GM23248 (cell line): Measurements from ENCODE around the gene FRMD1. TPM values are rescaled to one million over a fixed set of nuclear protein-coding genes. Genes with fewer than 3 reads are reported as not detected.

Experiments used
- DNase-seq: peaks from one replicate; pipeline ENCODE4 v3.0.0-alpha.2; 2015
- H2AFZ ChIP-seq: fragments of 200-600 bp; sonication (generic); 2 replicates; pipeline ENCODE4 v1.6.1; 2016; ENCODE audit warnings: antibody characterized with exemption
- H3F3A ChIP-seq: fragments of 200-600 bp; sonication (generic); 2 replicates; pipeline ENCODE4 v1.6.1; 2016; ENCODE audit warnings: mild to moderate bottlenecking, antibody characterized with exemption, mixed run types; ENCODE audit not compliant: insufficient read depth
- H3K27ac ChIP-seq: fragments of 200-600 bp; sonication (generic); 2 replicates; pipeline ENCODE4 v1.5.1; 2016; ENCODE audit warnings: mild to moderate bottlenecking
- H3K27me3 ChIP-seq: fragments of 200-600 bp; sonication (generic); replicated peaks from 2 replicates; pipeline ENCODE4 v1.6.1; 2016; ENCODE audit warnings: mild to moderate bottlenecking; ENCODE audit not compliant: insufficient read depth
- H3K36me3 ChIP-seq: fragments of 200-600 bp; sonication (generic); 2 replicates; pipeline ENCODE4 v1.6.1; 2016; ENCODE audit warnings: low read depth, mild to moderate bottlenecking
- H3K4me1 ChIP-seq: fragments of 200-600 bp; sonication (generic); 2 replicates; pipeline ENCODE4 v1.6.1; 2016; ENCODE audit warnings: mild to moderate bottlenecking; ENCODE audit not compliant: insufficient read depth
- H3K4me2 ChIP-seq: fragments of 200-600 bp; sonication (generic); one replicate; pipeline ENCODE4 v1.6.1; 2016; ENCODE audit warnings: mild to moderate bottlenecking; ENCODE audit not compliant: unreplicated experiment
- H3K4me3 ChIP-seq: fragments of 200-600 bp; sonication (generic); 2 replicates; pipeline ENCODE4 v1.5.1; 2016; ENCODE audit warnings: mild to moderate bottlenecking
- H3K79me2 ChIP-seq: fragments of 200-600 bp; sonication (generic); 2 replicates; pipeline ENCODE4 v1.6.1; 2016; ENCODE audit warnings: mild to moderate bottlenecking; ENCODE audit not compliant: insufficient read depth
- H3K9ac ChIP-seq: fragments of 200-600 bp; sonication (generic); 2 replicates; pipeline ENCODE4 v1.6.1; 2016; ENCODE audit warnings: mild to moderate bottlenecking
- H3K9me2 ChIP-seq: fragments of 200-600 bp; sonication (generic); 2 replicates; pipeline ENCODE4 v1.6.1; 2016; ENCODE audit warnings: mixed run types, mild to moderate bottlenecking, moderate library complexity; ENCODE audit not compliant: insufficient read depth
- H3K9me3 ChIP-seq: fragments of 200-600 bp; sonication (generic); one replicate; pipeline ENCODE4 v1.6.1; 2017; ENCODE audit warnings: low read depth
- H4K20me1 ChIP-seq: fragments of 200-600 bp; sonication (generic); 2 replicates; pipeline ENCODE4 v1.6.0; 2016; ENCODE audit not compliant: insufficient read depth
- EZH2 ChIP-seq: fragments of 200-600 bp; sonication (generic); IDR thresholded peaks from 2 replicates; pipeline ENCODE4 v1.6.1; 2018; ENCODE audit warnings: antibody characterized with exemption, mild to moderate bottlenecking; ENCODE audit not compliant: insufficient read depth, poor library complexity, severe bottlenecking
- EZH2phosphoT487 ChIP-seq: fragments of 200-600 bp; sonication (generic); IDR thresholded peaks from 2 replicates; pipeline ENCODE4 v1.6.1; 2018; ENCODE audit warnings: antibody characterized with exemption, moderate library complexity, mild to moderate bottlenecking, low read depth; ENCODE audit not compliant: insufficient read depth
- WGBS, 2 experiments: methylation state at CpG; one replicate each; pipeline ENCODE4 v1.1.6; 2015 to 2017; ENCODE audit warnings: low lambda C conversion rate in 2 of 2, low coverage in 1 of 2; ENCODE audit errors: missing lambda C conversion rate in 2 of 2; 5-methylcytosine and 5-hydroxymethylcytosine counted together
- in situ Hi-C: fragments of 300-500 bp; cut with MboI; formaldehyde crosslinking; loops from 2 replicates; pipeline ENCODE4 v1.15.0; 2020
- polyA plus RNA-seq: library from polyadenylated mRNA; unstranded; fragments of >200 nt; fragmentation: Nextera tagmentation; extraction: Ambion mirVana; gene quantifications from 2 replicates; pipeline ENCODE4 v1.2.1, GENCODE V29; 2016
- total RNA-seq: library from RNA; depleted of rRNA; stranded (reverse); fragments of >200 nt; shearing (Covaris generic); gene quantifications from 2 replicates; pipeline ENCODE4 v1.2.3, GENCODE V29; 2014

FRMD1 gene
- total and polyA plus RNA-seq, 2 experiments from 2014 or later = not detected

DNA sequence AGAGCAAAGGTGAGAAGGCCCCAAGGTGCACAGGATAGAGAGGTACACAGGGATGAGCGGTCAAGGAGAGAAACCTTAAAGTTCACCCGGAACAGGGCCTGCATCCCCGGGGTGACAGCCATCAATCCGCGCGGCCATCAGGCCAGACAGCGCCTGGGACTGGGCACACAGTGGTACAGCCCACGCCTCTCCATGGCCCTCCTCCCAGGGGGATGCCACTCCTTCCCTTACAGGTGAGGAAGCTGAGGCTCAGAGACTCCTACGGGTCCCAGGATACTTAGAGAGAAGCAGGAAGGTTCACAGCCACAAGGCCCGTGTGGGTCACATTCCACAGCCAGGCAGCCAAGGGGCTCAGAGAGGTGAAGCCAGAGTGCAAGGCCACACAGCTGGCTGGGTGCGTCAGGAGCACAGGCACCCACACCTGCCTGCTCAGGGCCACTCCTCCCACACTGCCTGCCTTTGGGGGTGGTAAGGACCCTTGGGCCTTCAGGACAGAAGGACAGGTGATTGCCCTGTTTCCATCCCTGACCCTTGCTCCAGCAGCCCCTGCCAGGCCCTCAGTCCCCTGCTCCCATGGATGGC, 14.7 kb downstream of the FRMD1 start:
- no peaks in the 10 kb centered on the region for H3K9me2 ChIP-seq
- H4K20me1 ChIP-seq = no peaks in the 10 kb centered on the region
- no peak overlapping the region for H2AFZ ChIP-seq
- no peaks in the 10 kb centered on the region for H3K36me3 ChIP-seq
- no peaks in the 10 kb centered on the region for H3K4me1 ChIP-seq
- H3K4me2 ChIP-seq = no peak overlapping the region
- TF ChIP-seq EZH2 (no peak), EZH2phosphoT487 (no peak)
- no peak overlapping the region for H3K4me3 ChIP-seq
- WGBS, 2 experiments = 85 to 88% methylated on average over 11 of the region's 11 CpGs
- H3K79me2 ChIP-seq = no peaks in the 10 kb centered on the region
- in situ Hi-C loops = no loop called here
- H3K9ac ChIP-seq = no peak overlapping the region
- H3K27me3 ChIP-seq = 0 out of 2 replicates have a peak, but pooled peaks cover 3% of the 10 kb centered on the region
- no peaks in the 10 kb centered on the region for H3K9me3 ChIP-seq
- H3K27ac ChIP-seq = no peak overlapping the region
- DNase-seq = no peak
- no peaks in the 10 kb centered on the region for H3F3A ChIP-seq

DNA sequence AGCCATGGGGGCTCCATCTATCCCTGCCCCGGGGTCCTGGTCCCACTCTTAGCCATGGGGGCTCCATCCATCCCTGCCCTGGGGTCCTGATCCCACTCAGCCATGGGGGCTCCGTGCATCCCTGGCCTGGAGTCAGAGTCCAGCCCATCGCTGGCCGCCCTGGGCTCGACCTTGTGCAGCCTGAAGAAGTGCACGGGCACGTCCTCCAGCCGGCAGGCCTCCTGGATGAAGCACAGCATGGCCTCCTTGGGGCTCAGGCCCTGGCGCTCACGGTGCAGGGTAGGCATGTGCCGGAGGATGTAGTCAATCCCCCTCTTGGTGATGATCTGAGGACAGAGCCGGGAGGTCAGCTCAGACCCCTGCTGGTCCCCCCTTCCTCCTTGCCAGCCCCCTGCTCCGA, 15.6 kb downstream of the FRMD1 start:
- in situ Hi-C loops = no loop called here
- Histone ChIP-seq H3K9ac (no peak overlapping the region), H3K27me3 (no peaks in the 10 kb centered on the region), H3K9me3 (no peaks in the 10 kb centered on the region), H3K79me2 (no peaks in the 10 kb centered on the region), H3F3A (no peaks in the 10 kb centered on the region), H3K9me2 (no peaks in the 10 kb centered on the region), H3K27ac (no peak overlapping the region), H4K20me1 (no peaks in the 10 kb centered on the region), H3K4me2 (no peak overlapping the region), H3K4me1 (no peaks in the 10 kb centered on the region), H3K36me3 (no peaks in the 10 kb centered on the region), H2AFZ (no peak overlapping the region), H3K4me3 (no peak overlapping the region)
- WGBS, 2 experiments = 61 to 77% methylated on average over 12 of the region's 13 CpGs
- DNase-seq = no peak
- no peak for TF ChIP-seq EZH2
- no peak for TF ChIP-seq EZH2phosphoT487

GRCh38 chr6:168062346-168063289, 16.4 kb downstream of the FRMD1 start:
- no peak for DNase-seq
- in situ Hi-C loops = no loop called here
- Histone ChIP-seq H3K9me2 (no peaks in the 10 kb centered on the region), H2AFZ (no peak overlapping the region), H3K36me3 (no peaks in the 10 kb centered on the region), H3K4me1 (no peaks in the 10 kb centered on the region), H4K20me1 (no peaks in the 10 kb centered on the region), H3K9ac (no peak overlapping the region), H3F3A (no peaks in the 10 kb centered on the region), H3K27ac (no peak overlapping the region), H3K27me3 (no peaks in the 10 kb centered on the region), H3K4me3 (no peak overlapping the region), H3K9me3 (no peaks in the 10 kb centered on the region), H3K4me2 (no peak overlapping the region), H3K79me2 (no peaks in the 10 kb centered on the region)
- TF ChIP-seq EZH2phosphoT487 (no peak), EZH2 (no peak)
- 67 to 74% methylated on average over 26 to 31 of the region's 31 CpGs for WGBS, 2 experiments

GRCh38 chr6:168061269-168062210, 17.5 kb downstream of the FRMD1 start:
- no peak for DNase-seq
- no peak overlapping the region for H3K9ac ChIP-seq
- no peak overlapping the region for H3K4me3 ChIP-seq
- H3K4me1 ChIP-seq = no peaks in the 10 kb centered on the region
- H3F3A ChIP-seq = no peaks in the 10 kb centered on the region
- no peaks in the 10 kb centered on the region for H4K20me1 ChIP-seq
- 86 to 89% methylated on average over 27 to 29 of the region's 29 CpGs for WGBS, 2 experiments
- H2AFZ ChIP-seq = no peak overlapping the region
- H3K36me3 ChIP-seq = no peaks in the 10 kb centered on the region
- H3K79me2 ChIP-seq = no peaks in the 10 kb centered on the region
- in situ Hi-C loops = no loop called here
- H3K4me2 ChIP-seq = no peak overlapping the region
- no peaks in the 10 kb centered on the region for H3K9me2 ChIP-seq
- no peak for TF ChIP-seq EZH2
- TF ChIP-seq EZH2phosphoT487 = no peak
- H3K27me3 ChIP-seq = no peaks in the 10 kb centered on the region
- H3K9me3 ChIP-seq = no peaks in the 10 kb centered on the region
- H3K27ac ChIP-seq = no peak overlapping the region
